NT2/D1 (cell line): ENCODE measurements around the gene VEPH1.

ENCODE experiments used
- YY1 ChIP-seq: IDR thresholded peaks from 2 replicates; pipeline ENCODE4 v1.6.1; 2011; ENCODE audit not compliant: insufficient read length, insufficient read depth
- ZNF274 ChIP-seq: IDR thresholded peaks from 2 replicates; pipeline ENCODE4 v1.6.1; 2011; ENCODE audit warnings: mild to moderate bottlenecking, low read depth, low read length

DNA sequence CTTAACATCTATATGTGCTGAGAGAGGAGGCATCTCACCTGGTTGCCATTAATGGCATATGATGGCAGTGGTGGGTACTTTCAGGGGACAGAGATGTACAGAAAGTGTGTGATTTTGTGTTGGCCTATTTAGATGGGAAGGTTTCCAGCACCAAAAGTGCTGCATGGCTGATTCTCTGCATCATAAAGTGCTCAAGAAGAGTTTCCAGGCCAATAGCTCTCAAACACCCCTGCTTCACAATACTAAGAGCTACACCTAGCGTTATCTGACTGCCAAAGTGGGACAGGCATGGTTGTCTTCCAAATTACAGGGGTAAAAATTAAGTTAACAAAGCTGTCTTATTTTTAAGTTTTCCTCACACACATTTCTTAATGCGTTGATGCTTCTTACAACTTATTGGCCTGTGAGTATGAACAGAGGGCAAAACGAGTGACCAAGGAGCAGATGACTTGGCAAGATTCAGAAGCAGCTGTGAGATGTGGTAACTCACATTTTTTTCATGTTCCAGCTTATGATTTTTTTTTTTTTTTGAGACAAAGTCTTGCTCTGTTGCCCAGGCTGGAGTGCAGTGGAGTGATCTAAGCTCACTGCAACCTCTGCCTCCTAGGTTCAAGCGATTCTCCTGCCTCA lies 41.4 kb upstream of the VEPH1 start:
- no peak for TF ChIP-seq YY1
- TF ChIP-seq ZNF274 = no peak
